H1 (cell line): ENCODE measurements around the gene LPP. TPM values are rescaled to one million over a fixed set of nuclear protein-coding genes. Genes with fewer than 3 reads are reported as not detected.

ENCODE experiments used
- CREB1 ChIP-seq: IDR thresholded peaks from 2 replicates; pipeline ENCODE4 v1.6.1; 2012; ENCODE audit warnings: inconsistent platforms
- CTCF ChIP-seq, 3 experiments: IDR thresholded peaks; 1 replicate in 2 of 3; 2 replicates in 1 of 3; pipeline versions ENCODE4 v1.5.1 to v1.6.1; 2011; ENCODE audit warnings: low read length in 3 of 3, mild to moderate bottlenecking in 3 of 3, inconsistent platforms in 2 of 3, low read depth in 1 of 3, moderate library complexity in 1 of 3; ENCODE audit not compliant: insufficient read depth in 1 of 3; ENCODE audit errors: control extremely low read depth in 1 of 3
- HDAC2 ChIP-seq, 2 experiments: fragments of 300-600 bp in 1 of 2; sonication (generic) in 1 of 2; IDR thresholded peaks; 2 replicates each; pipeline ENCODE4 v1.6.1; 2011 to 2012; ENCODE audit warnings: low read depth in 2 of 2, low read length in 2 of 2, mild to moderate bottlenecking in 2 of 2, moderate library complexity in 2 of 2, borderline replicate concordance in 1 of 2, inconsistent platforms in 1 of 2
- SIN3A ChIP-seq, 2 experiments: IDR thresholded peaks in 1 of 2; conservative IDR thresholded peaks in 1 of 2; 2 replicates each; pipeline ENCODE4 v1.6.1; 2011 to 2012; ENCODE audit warnings: low read length in 2 of 2, improper control_type of control experiment in 1 of 2, low read depth in 1 of 2, mild to moderate bottlenecking in 1 of 2
- SP1 ChIP-seq: IDR thresholded peaks from 2 replicates; pipeline ENCODE4 v1.6.1; 2011; ENCODE audit warnings: low read depth, low read length
- ZNF274 ChIP-seq: IDR thresholded peaks from 2 replicates; pipeline ENCODE4 v1.7.0; 2012; ENCODE audit warnings: low read length, borderline replicate concordance; ENCODE audit errors: extremely low read depth
- polyA plus RNA-seq, 7 experiments: library from polyadenylated mRNA; depleted of rRNA in 3 of 7; stranded (reverse) in 5 of 7; unstranded in 2 of 7; fragments of >200 nt in 5 of 7; fragments of 200-250 nt in 2 of 7; gene quantifications; 1 replicate in 5 of 7; 2 replicates in 1 of 7; 4 replicates in 1 of 7; pipeline versions ENCODE4 v1.2.1 to v1.2.3, GENCODE V29; 2011 to 2013; ENCODE audit warnings: missing spikeins in 2 of 7, mixed read lengths in 2 of 7
- total RNA-seq: library from RNA; stranded (reverse); fragmentation: NEBNext Ultra II Directional; extraction: Animal tissue kit (Norgen Biotek cat#: 25700); gene quantifications from 2 replicates; pipeline ENCODE4 v1.2.1, GENCODE V29; 2021

LPP gene
- total and polyA plus RNA-seq, 2 of the 8 experiments (the other 6 are each of a cell fraction or from before 2014, with no cell fraction given): 10.0 to 53.3 TPM

GRCh38 chr3:188764609-188765008 is 610.7 kb downstream of the LPP start (continued):
- TF ChIP-seq ZNF274 (no peak), CTCF (IDR thresholded peaks at IDR 0.05; ENCODE audit: control extremely low read depth in 1 of 3, insufficient read depth in 1 of 3, low read depth in 1 of 3, low read length in 3 of 3) (no peak), SIN3A (conservative IDR thresholded peaks at IDR 0.05 in 1 of 2, IDR thresholded peaks at IDR 0.05 in 1 of 2; ENCODE audit: low read depth in 1 of 2, low read length in 2 of 2) (no peak), CREB1 (no peak), SP1 (no peak), HDAC2 (IDR thresholded peaks at IDR 0.05; ENCODE audit: borderline replicate concordance in 1 of 2, low read depth in 2 of 2, low read length in 2 of 2) (no peak)
